NCI-H526 (cell line): ENCODE measurements around the gene RNF146.
"Not testable (repeated sequence)": the region's sequence is repeated elsewhere in the genome, so short reads cannot be mapped to it uniquely, and the experiment has no call there.

Experiments
- DNase-seq, 2 experiments: peaks; one replicate each; lab custom pipeline; 2025; lab: John Stamatoyannopoulos, UW

Gene RNF146

GRCh38 chr6:127266178-127266891, at the start of gene RNF146:
RNF146 (plus strand) TSS chr6:127266864; CDS start chr6:127280339, 13,475 bp downstream.
- peak; percentile 81 to 95 for DNase-seq

GRCh38 chr6:127219869-127220268, 46.8 kb upstream of the RNF146 start:
- no peak for DNase-seq

GRCh38 chr6:127221201-127221600, 45.5 kb upstream of the RNF146 start:
- no peak for DNase-seq

GRCh38 chr6:127222418-127222817, 44.2 kb upstream of the RNF146 start:
- DNase-seq = no peak

GRCh38 chr6:127225497-127225896, 41.2 kb upstream of the RNF146 start:
- peak; percentile 41 to 53 for DNase-seq

GRCh38 chr6:127233819-127234218, 32.8 kb upstream of the RNF146 start:
- DNase-seq = not testable (repeated sequence)

- DNase-seq = no peak
Measured at GRCh38 chr6:127243501-127243900, 23.2 kb upstream of the RNF146 start.

- DNase-seq = no peak
Measured at GRCh38 chr6:127247114-127248096, 19.3 kb upstream of the RNF146 start.

GRCh38 chr6:127249621-127250020, 17.0 kb upstream of the RNF146 start:
- no peak for DNase-seq

- DNase-seq = no peak
Measured at GRCh38 chr6:127255286-127255685, 11.4 kb upstream of the RNF146 start.

- no peak for DNase-seq
Measured at GRCh38 chr6:127262896-127263295, 3.8 kb upstream of the RNF146 start.

GRCh38 chr6:127263481-127263880, 3.2 kb upstream of the RNF146 start:
- DNase-seq = no peak

- DNase-seq = peak; percentile 28 to 75
Measured at GRCh38 chr6:127266892-127267645, 405 bp downstream of the RNF146 start.

- DNase-seq = peak; percentile 22 to 58
Measured at GRCh38 chr6:127267646-127268625, 1.3 kb downstream of the RNF146 start.

- DNase-seq = no peak
Measured at GRCh38 chr6:127272576-127272975, 5.9 kb downstream of the RNF146 start.

GRCh38 chr6:127273499-127273898, 6.8 kb downstream of the RNF146 start:
- DNase-seq = no peak

GRCh38 chr6:127276331-127276730, 9.7 kb downstream of the RNF146 start:
- DNase-seq = no peak

GRCh38 chr6:127277878-127278843, 11.5 kb downstream of the RNF146 start:
- DNase-seq = no peak

- no peak for DNase-seq
Measured at GRCh38 chr6:127279815-127280214, 13.2 kb downstream of the RNF146 start.

GRCh38 chr6:127282184-127282583, 15.5 kb downstream of the RNF146 start:
- DNase-seq = no peak
